Measurements from ENCODE around the gene DSN1.

Gene DSN1

DNA sequence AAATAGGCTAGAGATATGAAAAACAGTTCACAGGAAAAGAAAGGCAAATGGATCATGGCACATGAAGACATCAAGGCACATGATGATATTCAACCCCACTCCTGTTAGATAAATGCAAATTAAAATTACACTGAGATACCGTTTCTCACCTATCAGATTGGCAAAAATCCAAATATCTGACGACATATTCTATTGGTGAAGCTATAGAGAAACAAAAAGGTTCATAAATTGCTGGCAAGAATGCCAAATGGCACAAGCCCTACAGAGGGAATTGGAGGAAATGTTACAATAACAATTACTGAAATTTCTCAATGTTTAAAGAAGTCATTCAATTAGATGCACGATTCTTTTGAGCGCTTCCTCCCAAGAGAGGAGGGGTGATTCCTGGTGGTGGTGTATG is 45.3 kb upstream of the DSN1 start:
- DNase-seq (ENCODE audit: low read depth in 2 of 2), result peak in 1 of 2 donors; percentile 35
- TF ChIP-seq, protein P1, sequence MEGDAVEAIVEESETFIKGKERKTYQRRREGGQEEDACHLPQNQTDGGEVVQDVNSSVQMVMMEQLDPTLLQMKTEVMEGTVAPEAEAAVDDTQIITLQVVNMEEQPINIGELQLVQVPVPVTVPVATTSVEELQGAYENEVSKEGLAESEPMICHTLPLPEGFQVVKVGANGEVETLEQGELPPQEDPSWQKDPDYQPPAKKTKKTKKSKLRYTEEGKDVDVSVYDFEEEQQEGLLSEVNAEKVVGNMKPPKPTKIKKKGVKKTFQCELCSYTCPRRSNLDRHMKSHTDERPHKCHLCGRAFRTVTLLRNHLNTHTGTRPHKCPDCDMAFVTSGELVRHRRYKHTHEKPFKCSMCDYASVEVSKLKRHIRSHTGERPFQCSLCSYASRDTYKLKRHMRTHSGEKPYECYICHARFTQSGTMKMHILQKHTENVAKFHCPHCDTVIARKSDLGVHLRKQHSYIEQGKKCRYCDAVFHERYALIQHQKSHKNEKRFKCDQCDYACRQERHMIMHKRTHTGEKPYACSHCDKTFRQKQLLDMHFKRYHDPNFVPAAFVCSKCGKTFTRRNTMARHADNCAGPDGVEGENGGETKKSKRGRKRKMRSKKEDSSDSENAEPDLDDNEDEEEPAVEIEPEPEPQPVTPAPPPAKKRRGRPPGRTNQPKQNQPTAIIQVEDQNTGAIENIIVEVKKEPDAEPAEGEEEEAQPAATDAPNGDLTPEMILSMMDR (IDR thresholded peaks at IDR 0.05; ENCODE audit: low read depth, low read length), result no peak
- no peak overlapping the region for H3K4me3 ChIP-seq (replicated peaks in 1 of 2; ENCODE audit: low read depth in 2 of 2, low read length in 2 of 2)

DNA sequence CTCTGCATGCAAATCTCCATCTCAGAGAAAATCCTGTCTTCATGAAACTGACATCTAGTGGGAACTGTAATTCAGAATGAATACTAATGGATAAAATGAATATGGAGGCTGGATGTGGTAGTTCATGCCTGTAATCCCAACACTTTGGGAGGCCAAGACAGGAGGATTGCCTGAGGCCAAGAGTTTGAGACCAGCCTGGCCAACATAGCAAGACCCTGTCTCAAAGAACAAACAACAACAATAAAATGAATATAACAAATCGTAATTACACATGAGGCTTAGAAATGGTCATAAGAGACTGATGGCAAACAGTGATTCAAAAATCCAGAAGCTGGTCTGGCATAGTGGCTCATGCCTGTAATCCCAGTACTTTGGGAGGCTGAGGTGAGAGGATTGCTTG is 44.6 kb upstream of the DSN1 start:
- no peak overlapping the region for H3K4me3 ChIP-seq (replicated peaks in 1 of 2; ENCODE audit: low read depth in 2 of 2, low read length in 2 of 2)
- no peak for DNase-seq (ENCODE audit: low read depth in 2 of 2)
- TF ChIP-seq, protein P1 (IDR thresholded peaks at IDR 0.05; ENCODE audit: low read depth, low read length), result no peak

DNA sequence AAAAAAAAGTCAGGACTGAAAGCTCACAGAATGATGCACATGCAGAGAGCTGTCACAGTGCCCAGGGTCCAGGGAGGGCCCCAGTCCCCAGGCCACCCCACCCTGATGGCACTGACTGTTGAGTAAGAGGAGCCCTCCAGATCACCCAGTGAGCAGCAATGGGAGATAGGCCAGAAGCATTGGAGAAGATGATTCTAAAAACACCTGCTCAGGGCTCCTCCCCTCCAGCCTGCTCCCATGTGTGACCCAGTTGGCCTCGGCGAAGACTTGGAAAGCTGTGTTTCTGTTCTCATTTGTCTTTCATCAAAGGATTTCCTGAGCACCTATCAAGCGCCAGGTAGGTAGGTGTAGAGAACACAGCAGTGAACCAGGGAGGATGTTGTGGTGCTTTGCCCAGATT is 43.9 kb upstream of the DSN1 start:
- H3K4me3 ChIP-seq (replicated peaks in 1 of 2; ENCODE audit: low read depth in 2 of 2, low read length in 2 of 2), result no peak overlapping the region

DNA sequence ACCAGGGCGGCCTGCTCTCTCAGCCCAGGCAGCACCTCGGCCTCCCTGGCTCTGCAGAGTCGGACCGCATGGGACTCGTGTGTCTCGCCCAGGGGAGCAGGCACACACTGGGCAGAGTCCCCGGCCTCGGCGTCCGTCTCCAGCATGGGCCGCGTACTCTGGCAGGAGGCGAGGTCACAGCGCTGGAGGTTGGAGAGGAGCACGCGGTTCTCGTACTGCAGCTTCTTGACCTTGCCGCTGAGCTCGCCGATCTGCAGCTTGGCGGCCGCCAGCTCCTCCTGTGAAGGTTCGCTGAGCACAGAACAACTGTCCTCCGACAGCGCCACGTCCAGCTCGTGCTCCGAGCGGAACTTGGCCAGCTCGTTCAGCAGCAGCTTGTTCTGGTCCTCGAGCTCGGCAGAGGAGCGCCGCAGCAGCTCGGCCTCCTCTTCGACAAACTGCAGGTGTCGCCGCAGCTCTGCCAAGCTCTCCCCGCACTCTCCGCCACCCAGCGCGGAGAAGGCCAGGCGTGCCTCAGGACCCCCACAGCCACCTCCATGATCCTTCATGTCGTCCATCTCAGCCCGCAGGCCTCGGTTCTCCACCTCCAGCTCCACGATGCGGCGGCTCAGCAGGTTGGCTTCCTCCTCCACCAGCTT is 42.0 kb upstream of the DSN1 start:
- no peak overlapping the region for H3K4me3 ChIP-seq (replicated peaks in 1 of 2; ENCODE audit: low read depth in 2 of 2, low read length in 2 of 2)
- TF ChIP-seq, protein P1 (IDR thresholded peaks at IDR 0.05; ENCODE audit: low read depth, low read length), result no peak
- DNase-seq (ENCODE audit: low read depth in 2 of 2), result no peak

More for the DNA sequence above, 43.9 kb upstream of the DSN1 start:
- DNase-seq (ENCODE audit: low read depth in 2 of 2), result no peak
- TF ChIP-seq, protein P1 (IDR thresholded peaks at IDR 0.05; ENCODE audit: low read depth, low read length), result no peak

DNA sequence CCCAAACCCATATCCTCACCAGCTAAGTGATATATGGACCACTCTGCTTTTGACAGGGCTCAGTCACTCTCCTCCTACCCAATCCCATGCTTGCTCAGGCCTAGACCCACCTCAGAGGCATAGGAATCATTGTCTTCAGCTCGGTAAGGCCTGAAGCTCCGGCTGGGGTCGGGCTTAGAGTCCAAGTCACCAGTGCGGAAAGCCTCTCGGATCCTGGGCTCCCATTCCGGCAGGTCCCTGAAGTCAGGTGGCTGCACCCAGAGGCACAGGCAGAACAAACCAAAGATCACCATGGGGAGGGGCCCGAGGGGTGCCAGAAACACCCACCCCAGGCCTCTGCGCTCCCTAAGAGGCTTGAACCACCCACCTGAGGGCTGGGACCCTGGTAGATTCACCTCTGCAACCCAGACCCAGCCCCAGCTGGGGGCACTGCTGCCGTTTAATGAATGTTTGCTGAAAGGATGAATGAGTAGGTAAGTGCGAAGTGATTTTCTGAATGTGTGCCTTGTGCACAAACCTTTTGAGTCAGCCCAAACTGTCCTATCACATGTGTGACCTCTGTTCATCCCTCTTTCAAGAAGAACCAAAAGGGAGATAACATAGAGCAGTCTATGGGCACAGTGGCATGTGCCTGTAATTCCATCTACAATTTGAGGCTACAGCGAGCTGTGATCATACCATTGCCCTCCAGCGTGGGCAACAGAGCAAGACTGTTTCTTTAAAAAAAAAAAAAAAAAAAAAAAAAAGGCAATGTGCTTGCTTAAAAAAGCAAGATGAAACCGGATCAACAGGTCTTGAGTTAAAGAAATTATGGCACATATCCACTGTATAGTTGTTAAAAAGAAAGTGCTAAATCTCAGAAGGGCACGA is 39.3 kb upstream of the DSN1 start:
- no peak for DNase-seq (ENCODE audit: low read depth in 2 of 2)
- TF ChIP-seq, protein P1 (IDR thresholded peaks at IDR 0.05; ENCODE audit: low read depth, low read length), result no peak
- no peak overlapping the region for H3K4me3 ChIP-seq (replicated peaks in 1 of 2; ENCODE audit: low read depth in 2 of 2, low read length in 2 of 2)

DNA sequence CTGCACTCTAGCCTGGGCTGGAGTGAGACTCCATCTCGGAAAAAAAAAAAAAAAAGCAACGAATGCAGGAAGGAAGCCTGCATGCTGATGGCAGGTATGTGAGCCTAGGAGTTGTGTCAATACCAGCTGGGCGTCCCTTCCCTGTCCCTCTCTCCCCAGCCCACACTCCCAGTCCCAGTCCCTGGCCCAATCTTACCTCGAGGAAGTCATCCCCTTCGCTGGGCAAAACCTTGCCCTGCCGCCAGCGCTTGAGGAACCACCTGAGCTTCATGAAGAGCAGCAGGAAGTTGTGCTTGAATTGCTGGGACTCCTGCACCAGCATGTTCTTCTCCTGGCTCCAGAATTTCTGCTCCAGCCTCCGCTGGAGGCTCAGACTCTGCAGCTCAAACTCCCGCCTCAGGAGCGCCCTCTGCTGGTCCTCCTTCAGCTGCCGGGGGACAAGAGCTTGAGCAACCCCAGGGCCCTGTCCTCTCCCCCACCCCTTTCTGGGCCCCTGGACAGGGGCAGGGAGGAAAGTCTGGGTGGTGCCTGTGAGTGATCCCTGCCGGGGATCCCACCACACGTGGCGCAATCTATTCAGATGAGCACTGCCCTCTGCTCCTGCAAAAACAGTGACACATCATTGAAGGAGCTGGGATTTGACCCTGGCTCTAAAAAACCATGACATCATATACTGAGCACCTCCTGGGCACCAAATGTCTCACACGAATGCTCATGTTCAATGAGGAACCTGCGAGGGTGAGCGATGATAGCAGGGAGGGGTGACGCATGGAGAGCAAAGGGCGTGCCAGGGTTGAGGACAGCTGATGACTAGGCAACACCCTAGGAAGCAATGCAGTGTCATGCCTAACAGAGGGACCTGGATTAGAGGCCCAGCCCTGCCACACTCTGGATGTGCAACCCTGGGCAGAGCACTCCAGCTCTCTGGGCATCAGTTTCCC is 35.0 kb upstream of the DSN1 start:
- H3K4me3 ChIP-seq (replicated peaks in 1 of 2; ENCODE audit: low read depth in 2 of 2, low read length in 2 of 2), result no peak overlapping the region
- TF ChIP-seq, protein P1 (IDR thresholded peaks at IDR 0.05; ENCODE audit: low read depth, low read length), result peak; percentile 91
- DNase-seq (ENCODE audit: low read depth in 2 of 2), result peak; percentile 74 to 95
